ENCODE data around the gene CCDC86. TPM values are rescaled to one million over a fixed set of nuclear protein-coding genes. Genes with fewer than 3 reads are reported as not detected.
A peak's percentile ranks its signal among the peaks of the same experiment; 100 is the strongest.

Gene CCDC86
- total and polyA plus RNA-seq, 9 of the 15 experiments (the other 6 are each of a cell fraction or from before 2014, with no cell fraction given), result 4.6 to 102 (median 25.2) TPM

DNA sequence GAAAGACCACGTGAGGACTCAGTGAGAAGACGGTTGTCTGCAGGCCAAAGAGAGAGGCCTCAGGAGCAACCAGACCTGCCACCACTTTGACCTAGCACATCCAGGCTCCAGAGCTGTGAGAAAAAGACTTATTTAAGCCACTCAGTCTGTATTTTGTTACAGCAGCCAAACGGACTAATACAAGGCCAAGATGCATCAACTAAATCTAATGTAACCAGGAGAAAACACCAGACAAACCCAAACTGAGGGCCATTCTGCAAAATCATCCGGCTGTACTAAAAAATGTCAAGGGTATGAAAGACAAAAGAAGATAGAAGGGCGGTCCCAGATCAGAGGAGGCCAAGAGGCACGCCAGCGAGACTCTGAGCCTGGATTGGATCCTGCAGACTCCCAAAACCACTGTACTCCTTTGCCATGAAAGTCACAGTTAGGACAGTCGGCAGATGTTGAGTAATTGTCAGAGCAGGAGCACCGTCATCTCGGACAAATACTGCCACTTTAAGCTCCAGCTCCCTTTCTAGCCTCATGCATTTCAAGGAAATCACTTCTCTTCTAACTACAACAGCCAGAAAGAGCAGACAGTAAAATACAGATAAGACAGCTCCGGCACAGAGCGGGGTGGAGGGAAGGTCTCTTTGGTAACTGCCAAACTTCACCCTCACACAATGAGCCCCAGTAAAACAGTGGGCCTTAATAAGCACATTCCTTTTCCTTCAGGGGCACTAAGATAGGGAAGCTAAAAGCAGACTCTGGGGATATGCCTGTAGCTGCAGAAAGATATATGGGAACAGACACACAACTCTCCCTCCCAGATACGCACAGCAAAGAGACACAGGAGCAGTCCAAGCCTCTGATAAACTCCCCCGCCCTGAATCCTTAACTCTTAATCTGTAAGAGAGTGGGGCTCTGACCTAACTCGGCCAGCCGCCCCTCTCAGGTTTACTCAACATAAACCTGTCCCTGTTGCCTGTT, 21.9 kb downstream of the CCDC86 start (continued):
- TF ChIP-seq, protein P1, sequence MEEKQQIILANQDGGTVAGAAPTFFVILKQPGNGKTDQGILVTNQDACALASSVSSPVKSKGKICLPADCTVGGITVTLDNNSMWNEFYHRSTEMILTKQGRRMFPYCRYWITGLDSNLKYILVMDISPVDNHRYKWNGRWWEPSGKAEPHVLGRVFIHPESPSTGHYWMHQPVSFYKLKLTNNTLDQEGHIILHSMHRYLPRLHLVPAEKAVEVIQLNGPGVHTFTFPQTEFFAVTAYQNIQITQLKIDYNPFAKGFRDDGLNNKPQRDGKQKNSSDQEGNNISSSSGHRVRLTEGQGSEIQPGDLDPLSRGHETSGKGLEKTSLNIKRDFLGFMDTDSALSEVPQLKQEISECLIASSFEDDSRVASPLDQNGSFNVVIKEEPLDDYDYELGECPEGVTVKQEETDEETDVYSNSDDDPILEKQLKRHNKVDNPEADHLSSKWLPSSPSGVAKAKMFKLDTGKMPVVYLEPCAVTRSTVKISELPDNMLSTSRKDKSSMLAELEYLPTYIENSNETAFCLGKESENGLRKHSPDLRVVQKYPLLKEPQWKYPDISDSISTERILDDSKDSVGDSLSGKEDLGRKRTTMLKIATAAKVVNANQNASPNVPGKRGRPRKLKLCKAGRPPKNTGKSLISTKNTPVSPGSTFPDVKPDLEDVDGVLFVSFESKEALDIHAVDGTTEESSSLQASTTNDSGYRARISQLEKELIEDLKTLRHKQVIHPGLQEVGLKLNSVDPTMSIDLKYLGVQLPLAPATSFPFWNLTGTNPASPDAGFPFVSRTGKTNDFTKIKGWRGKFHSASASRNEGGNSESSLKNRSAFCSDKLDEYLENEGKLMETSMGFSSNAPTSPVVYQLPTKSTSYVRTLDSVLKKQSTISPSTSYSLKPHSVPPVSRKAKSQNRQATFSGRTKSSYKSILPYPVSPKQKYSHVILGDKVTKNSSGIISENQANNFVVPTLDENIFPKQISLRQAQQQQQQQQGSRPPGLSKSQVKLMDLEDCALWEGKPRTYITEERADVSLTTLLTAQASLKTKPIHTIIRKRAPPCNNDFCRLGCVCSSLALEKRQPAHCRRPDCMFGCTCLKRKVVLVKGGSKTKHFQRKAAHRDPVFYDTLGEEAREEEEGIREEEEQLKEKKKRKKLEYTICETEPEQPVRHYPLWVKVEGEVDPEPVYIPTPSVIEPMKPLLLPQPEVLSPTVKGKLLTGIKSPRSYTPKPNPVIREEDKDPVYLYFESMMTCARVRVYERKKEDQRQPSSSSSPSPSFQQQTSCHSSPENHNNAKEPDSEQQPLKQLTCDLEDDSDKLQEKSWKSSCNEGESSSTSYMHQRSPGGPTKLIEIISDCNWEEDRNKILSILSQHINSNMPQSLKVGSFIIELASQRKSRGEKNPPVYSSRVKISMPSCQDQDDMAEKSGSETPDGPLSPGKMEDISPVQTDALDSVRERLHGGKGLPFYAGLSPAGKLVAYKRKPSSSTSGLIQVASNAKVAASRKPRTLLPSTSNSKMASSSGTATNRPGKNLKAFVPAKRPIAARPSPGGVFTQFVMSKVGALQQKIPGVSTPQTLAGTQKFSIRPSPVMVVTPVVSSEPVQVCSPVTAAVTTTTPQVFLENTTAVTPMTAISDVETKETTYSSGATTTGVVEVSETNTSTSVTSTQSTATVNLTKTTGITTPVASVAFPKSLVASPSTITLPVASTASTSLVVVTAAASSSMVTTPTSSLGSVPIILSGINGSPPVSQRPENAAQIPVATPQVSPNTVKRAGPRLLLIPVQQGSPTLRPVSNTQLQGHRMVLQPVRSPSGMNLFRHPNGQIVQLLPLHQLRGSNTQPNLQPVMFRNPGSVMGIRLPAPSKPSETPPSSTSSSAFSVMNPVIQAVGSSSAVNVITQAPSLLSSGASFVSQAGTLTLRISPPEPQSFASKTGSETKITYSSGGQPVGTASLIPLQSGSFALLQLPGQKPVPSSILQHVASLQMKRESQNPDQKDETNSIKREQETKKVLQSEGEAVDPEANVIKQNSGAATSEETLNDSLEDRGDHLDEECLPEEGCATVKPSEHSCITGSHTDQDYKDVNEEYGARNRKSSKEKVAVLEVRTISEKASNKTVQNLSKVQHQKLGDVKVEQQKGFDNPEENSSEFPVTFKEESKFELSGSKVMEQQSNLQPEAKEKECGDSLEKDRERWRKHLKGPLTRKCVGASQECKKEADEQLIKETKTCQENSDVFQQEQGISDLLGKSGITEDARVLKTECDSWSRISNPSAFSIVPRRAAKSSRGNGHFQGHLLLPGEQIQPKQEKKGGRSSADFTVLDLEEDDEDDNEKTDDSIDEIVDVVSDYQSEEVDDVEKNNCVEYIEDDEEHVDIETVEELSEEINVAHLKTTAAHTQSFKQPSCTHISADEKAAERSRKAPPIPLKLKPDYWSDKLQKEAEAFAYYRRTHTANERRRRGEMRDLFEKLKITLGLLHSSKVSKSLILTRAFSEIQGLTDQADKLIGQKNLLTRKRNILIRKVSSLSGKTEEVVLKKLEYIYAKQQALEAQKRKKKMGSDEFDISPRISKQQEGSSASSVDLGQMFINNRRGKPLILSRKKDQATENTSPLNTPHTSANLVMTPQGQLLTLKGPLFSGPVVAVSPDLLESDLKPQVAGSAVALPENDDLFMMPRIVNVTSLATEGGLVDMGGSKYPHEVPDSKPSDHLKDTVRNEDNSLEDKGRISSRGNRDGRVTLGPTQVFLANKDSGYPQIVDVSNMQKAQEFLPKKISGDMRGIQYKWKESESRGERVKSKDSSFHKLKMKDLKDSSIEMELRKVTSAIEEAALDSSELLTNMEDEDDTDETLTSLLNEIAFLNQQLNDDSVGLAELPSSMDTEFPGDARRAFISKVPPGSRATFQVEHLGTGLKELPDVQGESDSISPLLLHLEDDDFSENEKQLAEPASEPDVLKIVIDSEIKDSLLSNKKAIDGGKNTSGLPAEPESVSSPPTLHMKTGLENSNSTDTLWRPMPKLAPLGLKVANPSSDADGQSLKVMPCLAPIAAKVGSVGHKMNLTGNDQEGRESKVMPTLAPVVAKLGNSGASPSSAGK (IDR thresholded peaks at IDR 0.05), result no peak
- no peak for TF ChIP-seq TAF9B (IDR thresholded peaks at IDR 0.05; ENCODE audit: partially characterized antibody)
- no peak for TF ChIP-seq SNIP1 (IDR thresholded peaks at IDR 0.05; ENCODE audit: low read depth)
- TF ChIP-seq SPI1 (IDR thresholded peaks at IDR 0.05; ENCODE audit: borderline replicate concordance, low read depth, low read length), result no peak
- no peak for TF ChIP-seq NFE2 (IDR thresholded peaks at IDR 0.05; ENCODE audit: low read depth)
- peak; percentile 58 to 66; a peak in 2 of 4 replicates for TF ChIP-seq HDAC1 (IDR thresholded peaks at IDR 0.05)
- TF ChIP-seq, protein P2, sequence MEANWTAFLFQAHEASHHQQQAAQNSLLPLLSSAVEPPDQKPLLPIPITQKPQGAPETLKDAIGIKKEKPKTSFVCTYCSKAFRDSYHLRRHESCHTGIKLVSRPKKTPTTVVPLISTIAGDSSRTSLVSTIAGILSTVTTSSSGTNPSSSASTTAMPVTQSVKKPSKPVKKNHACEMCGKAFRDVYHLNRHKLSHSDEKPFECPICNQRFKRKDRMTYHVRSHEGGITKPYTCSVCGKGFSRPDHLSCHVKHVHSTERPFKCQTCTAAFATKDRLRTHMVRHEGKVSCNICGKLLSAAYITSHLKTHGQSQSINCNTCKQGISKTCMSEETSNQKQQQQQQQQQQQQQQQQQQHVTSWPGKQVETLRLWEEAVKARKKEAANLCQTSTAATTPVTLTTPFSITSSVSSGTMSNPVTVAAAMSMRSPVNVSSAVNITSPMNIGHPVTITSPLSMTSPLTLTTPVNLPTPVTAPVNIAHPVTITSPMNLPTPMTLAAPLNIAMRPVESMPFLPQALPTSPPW (CRISPR knock-in tag; IDR thresholded peaks at IDR 0.05), result peak; percentile 53
- TF ChIP-seq, protein P3, sequence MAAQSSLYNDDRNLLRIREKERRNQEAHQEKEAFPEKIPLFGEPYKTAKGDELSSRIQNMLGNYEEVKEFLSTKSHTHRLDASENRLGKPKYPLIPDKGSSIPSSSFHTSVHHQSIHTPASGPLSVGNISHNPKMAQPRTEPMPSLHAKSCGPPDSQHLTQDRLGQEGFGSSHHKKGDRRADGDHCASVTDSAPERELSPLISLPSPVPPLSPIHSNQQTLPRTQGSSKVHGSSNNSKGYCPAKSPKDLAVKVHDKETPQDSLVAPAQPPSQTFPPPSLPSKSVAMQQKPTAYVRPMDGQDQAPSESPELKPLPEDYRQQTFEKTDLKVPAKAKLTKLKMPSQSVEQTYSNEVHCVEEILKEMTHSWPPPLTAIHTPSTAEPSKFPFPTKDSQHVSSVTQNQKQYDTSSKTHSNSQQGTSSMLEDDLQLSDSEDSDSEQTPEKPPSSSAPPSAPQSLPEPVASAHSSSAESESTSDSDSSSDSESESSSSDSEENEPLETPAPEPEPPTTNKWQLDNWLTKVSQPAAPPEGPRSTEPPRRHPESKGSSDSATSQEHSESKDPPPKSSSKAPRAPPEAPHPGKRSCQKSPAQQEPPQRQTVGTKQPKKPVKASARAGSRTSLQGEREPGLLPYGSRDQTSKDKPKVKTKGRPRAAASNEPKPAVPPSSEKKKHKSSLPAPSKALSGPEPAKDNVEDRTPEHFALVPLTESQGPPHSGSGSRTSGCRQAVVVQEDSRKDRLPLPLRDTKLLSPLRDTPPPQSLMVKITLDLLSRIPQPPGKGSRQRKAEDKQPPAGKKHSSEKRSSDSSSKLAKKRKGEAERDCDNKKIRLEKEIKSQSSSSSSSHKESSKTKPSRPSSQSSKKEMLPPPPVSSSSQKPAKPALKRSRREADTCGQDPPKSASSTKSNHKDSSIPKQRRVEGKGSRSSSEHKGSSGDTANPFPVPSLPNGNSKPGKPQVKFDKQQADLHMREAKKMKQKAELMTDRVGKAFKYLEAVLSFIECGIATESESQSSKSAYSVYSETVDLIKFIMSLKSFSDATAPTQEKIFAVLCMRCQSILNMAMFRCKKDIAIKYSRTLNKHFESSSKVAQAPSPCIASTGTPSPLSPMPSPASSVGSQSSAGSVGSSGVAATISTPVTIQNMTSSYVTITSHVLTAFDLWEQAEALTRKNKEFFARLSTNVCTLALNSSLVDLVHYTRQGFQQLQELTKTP (IDR thresholded peaks at IDR 0.05; ENCODE audit: low read depth in 1 of 2, partially characterized antibody in 2 of 2), result peak in 1 of 2 experiments; percentile 56
- no peak for TF ChIP-seq THRAP3 (IDR thresholded peaks at IDR 0.05; ENCODE audit: borderline replicate concordance)
